Measurements from ENCODE around the gene MARS1.

MARS1 gene

GRCh38 chr12:57534250-57534649, 46.4 kb downstream of the MARS1 start:
- DNase-seq: no peak

GRCh38 chr12:57534991-57535543, 47.2 kb downstream of the MARS1 start:
- no peak for DNase-seq

- no peak for DNase-seq
Measured at GRCh38 chr12:57535764-57536596, 48.1 kb downstream of the MARS1 start.

GRCh38 chr12:57536597-57536942, 48.7 kb downstream of the MARS1 start:
- DNase-seq: no peak

- no peak for DNase-seq
Measured at GRCh38 chr12:57539134-57539768, 51.4 kb downstream of the MARS1 start.

GRCh38 chr12:57541001-57541400, 53.1 kb downstream of the MARS1 start:
- DNase-seq: no peak

DNA sequence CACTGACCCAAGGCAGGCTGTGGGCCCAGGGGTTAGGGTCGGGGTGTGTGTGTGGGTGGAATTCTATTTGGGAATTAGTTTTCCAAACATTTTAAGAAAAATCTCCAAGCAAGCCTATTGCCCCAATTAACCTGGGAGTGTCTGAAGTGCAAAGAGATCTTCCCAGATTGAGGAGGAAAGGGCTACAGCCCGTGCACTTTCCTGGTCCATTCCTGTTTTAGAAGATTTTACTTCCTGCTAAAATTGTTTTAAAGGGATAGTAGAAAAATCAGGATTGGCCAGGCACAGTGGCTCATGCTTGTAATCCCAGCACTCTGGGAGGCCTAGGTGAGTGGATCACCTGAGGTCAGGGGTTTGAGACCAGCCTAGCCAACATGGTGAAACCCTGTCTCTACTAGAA, 53.8 kb downstream of the MARS1 start:
- no peak for DNase-seq

- DNase-seq: no peak
Measured at GRCh38 chr12:57543581-57543980, 55.7 kb downstream of the MARS1 start.

GRCh38 chr12:57545809-57546437, 58.1 kb downstream of the MARS1 start:
- no peak for DNase-seq

DNA sequence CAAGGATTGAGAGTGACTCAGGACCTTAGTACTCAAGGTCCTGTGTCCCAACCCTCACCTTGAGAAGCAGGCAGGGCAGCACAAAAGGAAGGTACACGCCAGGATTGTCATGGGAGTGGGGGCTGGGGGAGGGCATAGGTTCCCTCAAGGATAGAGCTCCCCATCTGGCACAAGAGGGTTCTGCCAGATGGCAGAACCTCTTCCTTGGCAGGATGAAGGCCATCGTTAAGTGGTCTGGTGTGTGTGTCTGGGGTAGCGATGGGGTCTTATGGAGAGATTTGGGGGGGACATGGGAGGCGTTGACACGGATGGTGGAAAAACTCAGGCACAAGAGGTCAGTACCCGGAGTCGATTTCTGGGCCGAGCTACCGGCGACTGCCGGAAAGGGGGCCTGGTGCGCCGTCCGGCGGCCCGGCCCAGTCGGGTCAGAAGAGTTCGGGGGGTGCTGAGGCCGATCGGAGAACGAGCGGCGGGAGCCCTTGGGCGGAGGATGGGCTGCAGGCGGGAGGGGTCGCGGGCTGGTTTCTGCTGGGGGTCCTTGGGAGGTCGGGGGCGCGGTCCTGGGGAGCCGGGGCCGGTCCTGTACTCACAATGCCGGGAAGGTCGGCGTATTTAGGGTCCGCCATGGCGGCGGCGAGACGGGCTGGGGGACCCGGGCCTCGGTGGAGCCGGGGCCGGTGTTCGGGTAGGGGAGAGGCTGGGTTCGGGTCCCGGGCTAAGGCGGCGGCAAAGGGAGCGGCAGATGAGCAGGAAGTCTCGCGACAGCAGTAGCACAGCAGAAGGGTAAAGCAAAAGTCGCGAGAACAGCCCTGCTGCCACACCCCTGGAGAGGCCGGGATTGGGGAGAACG, 58.8 kb downstream of the MARS1 start, which contains the start of gene DCTN2:
Gene DCTN2 (minus strand): TSS at position 755 of the 850 bp plus-strand sequence. CDS start 129 bp downstream, at position 626.
- DNase-seq: peak; percentile 93

DNA sequence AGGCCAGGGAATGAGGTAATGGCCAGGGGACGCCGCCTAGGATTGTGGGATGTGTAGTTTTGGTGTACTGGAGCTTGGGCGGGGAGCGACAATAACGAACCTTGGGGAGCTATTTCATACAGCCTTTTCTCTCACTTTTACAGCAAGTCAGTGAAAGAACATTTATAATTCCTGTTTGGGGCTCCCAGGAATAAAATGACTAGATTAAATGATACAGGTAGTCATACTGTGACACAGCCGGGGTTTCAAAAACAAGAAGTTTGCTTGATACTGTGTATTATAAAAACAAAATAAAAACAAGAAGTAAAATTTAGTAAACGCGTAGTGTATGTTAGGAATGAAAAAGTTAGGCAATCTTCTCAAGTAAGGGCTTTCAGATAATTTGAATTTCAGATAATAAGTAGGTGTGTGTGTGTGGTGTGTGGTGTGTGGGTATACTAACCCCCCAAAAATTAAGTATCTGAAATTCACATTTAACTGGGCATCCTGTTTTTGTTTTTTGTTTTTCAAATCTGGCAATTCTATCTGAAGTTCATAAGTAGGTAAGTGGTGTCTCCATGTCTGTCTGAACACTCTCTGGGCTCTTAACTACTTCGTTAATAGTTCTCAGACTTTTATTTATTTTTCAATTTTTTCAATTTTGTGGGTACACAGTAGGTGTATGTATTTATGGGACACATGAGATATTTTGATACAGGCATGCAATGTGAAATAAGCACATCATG, 59.6 kb downstream of the MARS1 start:
- DNase-seq: no peak

DNA sequence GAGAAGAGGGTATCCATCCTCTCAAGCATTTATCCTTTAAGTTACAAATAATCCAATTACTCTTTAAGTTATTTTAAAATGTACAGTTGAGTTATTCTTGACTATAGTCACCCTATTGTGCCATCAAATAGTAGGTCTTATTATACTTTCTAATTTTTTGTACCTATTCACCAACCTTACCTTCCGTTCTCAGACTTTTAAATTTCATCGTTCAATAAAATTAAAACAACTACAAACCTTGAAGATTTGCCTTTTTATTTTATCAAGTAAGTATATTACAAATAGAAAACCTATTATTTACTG, 60.1 kb downstream of the MARS1 start:
- no peak for DNase-seq

GRCh38 chr12:57548488-57548887, 60.6 kb downstream of the MARS1 start:
- no peak for DNase-seq

GRCh38 chr12:57549203-57549908, 61.5 kb downstream of the MARS1 start:
- DNase-seq: no peak

- no peak for DNase-seq
Measured at GRCh38 chr12:57549909-57550640, 62.2 kb downstream of the MARS1 start, which contains the start of gene KIF5A. Gene KIF5A (plus strand): TSS chr12:57550044. CDS start chr12:57550272, 228 bp downstream.

- no peak for DNase-seq
Measured at GRCh38 chr12:57550641-57551549, 63.0 kb downstream of the MARS1 start.

GRCh38 chr12:57551637-57552305, 63.9 kb downstream of the MARS1 start:
- no peak for DNase-seq

DNA sequence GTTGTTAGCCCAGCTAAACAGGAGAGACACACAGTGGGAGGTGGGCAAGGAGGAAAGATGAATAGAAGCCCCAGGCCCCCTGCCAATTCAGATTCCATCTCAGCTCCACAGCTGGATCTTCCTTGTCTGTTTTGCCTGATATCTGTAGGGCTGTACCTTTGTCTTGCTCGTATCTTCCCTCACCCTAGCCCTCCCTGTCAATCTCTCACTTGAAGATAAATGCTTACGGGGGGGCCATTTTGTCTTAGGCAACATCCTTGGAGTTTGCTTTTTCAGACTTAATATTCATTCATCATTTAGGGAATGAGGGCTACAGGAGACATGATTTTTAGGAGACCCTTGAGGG, 64.4 kb downstream of the MARS1 start:
- DNase-seq: no peak

DNA sequence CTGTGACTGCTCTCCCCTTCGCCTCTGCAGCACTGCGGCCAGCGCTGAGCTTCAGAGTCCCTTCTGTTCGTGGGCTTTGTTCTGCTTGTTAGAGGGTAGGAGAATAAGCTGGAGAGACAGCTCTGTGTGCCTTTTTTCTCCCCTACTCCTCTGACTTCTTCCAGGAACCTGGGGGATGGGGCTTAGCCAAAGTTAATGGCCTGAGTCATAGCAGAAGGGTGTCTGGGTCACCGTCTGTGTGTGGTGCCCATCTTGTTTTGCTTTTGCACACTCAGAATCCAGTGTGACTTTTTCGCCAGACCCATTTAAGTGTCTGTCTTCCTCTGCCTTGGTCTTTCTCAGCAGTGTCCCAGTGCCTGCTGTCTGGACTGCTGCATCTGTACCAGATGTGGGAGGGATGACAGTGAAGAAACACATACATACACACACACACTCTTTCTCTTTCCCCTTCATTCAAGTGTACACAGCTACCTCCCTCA, 65.0 kb downstream of the MARS1 start:
- no peak for DNase-seq
